GM18861 (cell line): ENCODE data around the gene KCNN4.

Source experiments
- ATAC-seq: cut with Tn5 transposase; IDR thresholded peaks from one replicate; pipeline ENCODE4 v1.9.1; 2021; ENCODE audit not compliant: unreplicated experiment

The KCNN4 gene

DNA sequence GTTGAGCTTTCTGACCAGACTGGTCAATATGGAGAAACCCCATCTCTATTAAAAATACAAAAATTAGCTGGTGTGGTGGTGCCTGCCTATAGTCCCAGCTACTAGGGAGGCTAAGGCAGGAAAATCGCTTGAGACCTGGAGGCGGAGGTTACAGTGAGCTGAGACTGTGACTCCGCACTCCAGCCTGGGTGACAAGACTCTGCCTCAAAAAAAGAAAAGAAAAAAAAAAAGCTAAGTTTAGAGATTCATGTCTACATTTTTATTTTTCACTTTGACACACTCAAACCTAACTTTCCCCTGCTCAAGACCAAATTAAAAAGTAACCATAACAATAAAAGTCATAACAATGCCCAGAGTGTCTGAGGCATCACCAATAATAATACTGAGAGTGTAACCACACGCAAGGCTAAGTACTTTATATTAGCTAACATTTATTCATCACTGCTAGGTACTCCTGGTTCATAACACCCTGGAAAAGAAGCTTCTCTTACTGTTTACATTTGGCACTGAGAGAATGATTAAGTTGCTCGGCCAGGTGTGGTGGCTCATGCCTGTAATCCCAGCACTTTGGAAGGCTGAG, 59.2 kb downstream of the KCNN4 start:
- ATAC-seq, result no peak

DNA sequence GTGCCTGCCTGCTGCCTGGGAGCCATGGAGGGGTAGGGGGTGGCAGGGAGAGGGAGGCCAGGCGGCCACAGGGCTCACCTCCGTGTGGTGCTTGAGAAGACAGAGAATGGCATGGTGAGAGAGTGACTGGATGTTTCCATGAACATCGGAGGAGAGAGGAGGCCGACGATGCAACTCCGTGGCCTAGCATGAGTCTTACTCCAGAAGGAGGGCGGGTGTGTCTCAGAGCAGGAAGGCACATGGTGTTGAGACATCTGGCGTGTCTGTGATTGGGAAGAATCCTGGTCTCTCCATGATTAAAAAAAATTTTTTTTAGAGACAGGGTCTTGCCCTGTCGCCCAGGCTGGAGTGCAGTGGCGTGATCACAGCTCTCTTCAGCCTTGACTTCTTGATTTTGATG, 59.8 kb downstream of the KCNN4 start:
- no peak for ATAC-seq

DNA sequence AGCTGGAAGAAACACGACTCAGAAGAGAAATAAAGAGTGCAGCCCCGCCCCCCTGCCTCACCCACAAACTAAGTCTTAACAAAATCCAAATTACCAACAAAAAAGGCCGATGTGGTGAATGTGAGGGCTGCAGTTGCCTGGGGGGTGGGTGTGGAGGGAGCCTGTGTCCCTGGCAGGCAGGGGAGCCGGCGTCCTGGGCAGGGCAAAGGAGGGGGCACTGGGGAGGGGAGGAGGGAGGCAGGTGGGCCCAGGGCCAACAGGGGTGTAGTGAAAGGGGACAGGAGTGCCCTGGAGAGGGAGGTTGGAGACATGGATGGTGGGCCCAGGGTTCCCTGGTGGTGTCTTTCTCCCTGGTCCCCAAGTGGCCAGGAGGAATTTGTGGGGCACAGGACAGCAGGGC, 60.9 kb downstream of the KCNN4 start:
- ATAC-seq, result no peak

DNA sequence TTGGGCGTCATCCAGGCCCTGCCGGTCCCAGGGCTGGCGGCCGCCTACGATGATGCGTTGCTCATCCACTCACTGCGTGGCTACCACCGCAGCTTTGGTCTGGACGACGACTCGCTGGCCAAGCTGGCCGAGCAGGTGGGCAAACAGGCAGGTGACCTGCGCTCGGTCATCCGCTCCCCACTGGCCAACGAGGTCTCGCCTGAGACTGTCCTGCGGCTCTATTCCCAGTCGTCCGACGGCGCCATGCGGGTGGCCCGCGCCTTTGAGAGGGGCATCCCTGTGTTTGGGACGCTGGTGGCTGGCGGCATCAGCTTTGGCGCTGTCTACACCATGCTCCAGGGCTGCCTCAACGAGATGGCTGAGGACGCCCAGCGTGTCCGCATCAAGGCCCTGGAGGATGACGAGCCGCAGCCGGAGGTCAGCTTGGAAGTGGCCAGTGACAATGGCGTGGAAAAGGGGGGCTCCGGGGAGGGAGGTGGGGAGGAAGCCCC, 61.4 kb downstream of the KCNN4 start:
- no peak for ATAC-seq

DNA sequence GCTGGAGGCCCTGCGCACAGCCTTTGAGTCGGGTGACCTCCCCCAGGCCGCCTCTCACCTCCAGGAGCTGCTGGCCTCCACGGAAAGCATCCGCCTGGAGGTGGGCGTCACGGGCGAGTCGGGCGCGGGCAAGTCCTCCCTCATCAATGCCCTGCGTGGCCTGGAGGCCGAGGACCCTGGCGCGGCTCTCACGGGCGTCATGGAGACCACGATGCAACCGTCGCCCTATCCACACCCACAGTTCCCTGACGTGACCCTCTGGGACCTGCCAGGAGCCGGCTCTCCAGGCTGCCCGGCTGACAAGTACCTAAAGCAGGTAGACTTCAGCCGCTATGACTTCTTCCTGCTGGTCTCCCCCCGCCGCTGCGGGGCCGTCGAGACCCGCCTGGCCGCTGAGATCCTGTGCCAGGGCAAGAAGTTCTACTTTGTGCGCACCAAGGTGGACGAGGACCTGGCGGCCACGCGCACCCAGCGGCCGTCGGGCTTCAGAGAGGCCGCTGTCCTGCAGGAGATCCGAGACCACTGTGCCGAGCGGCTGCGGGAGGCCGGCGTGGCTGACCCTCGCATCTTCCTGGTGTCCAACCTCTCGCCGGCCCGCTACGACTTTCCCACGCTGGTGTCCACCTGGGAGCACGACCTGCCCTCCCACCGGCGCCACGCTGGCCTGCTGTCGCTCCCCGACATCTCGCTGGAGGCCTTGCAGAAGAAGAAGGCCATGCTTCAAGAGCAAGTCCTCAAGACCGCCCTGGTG, 62.0 kb downstream of the KCNN4 start:
- ATAC-seq, result no peak
